Left forelimb (tissue), 1 donor: ENCODE results near the gene ASB2.

ENCODE experiments used
- DNase-seq: peaks from one replicate; pipeline ENCODE4 v3.0.0-alpha.2; 2018; ENCODE audit warnings: low spot score

Gene ASB2

GRCh38 chr14:93980456-93981201 is 4.3 kb upstream of the ASB2 start:
- DNase-seq = no peak

GRCh38 chr14:93978735-93979134 is 2.4 kb upstream of the ASB2 start:
- no peak for DNase-seq

- DNase-seq = no peak
Measured at GRCh38 chr14:93977790-93978581, 1.6 kb upstream of the ASB2 start.

- no peak for DNase-seq
Measured at GRCh38 chr14:93977171-93977570, 801 bp upstream of the ASB2 start.

GRCh38 chr14:93975791-93976476 is 436 bp downstream of the ASB2 start:
- no peak for DNase-seq

GRCh38 chr14:93974833-93975232 is 1.5 kb downstream of the ASB2 start:
- DNase-seq = no peak

GRCh38 chr14:93974299-93974698 is 2.1 kb downstream of the ASB2 start:
- DNase-seq = no peak

- no peak for DNase-seq
Measured at GRCh38 chr14:93973607-93974006, 2.8 kb downstream of the ASB2 start.

GRCh38 chr14:93972618-93973205 is 3.7 kb downstream of the ASB2 start:
- no peak for DNase-seq

GRCh38 chr14:93971635-93972027 is 4.7 kb downstream of the ASB2 start:
- DNase-seq = no peak

GRCh38 chr14:93970965-93971634 is 5.3 kb downstream of the ASB2 start:
- no peak for DNase-seq

GRCh38 chr14:93970585-93970964 is 5.8 kb downstream of the ASB2 start:
- no peak for DNase-seq

- no peak for DNase-seq
Measured at GRCh38 chr14:93969082-93969828, 7.1 kb downstream of the ASB2 start.

GRCh38 chr14:93967637-93968250 is 8.6 kb downstream of the ASB2 start:
- DNase-seq = no peak

GRCh38 chr14:93965946-93966474 is 10.4 kb downstream of the ASB2 start:
- DNase-seq = no peak

- no peak for DNase-seq
Measured at GRCh38 chr14:93965287-93965821, 11.0 kb downstream of the ASB2 start.

GRCh38 chr14:93964820-93965286 is 11.5 kb downstream of the ASB2 start:
- DNase-seq = no peak

GRCh38 chr14:93964281-93964680 is 12.1 kb downstream of the ASB2 start:
- DNase-seq = no peak

GRCh38 chr14:93963692-93964091 is 12.7 kb downstream of the ASB2 start:
- no peak for DNase-seq
